ENCODE measurements around the gene ATXN2. TPM values are rescaled to one million over a fixed set of nuclear protein-coding genes. Genes with fewer than 3 reads are reported as not detected.

The ATXN2 gene
- total and polyA plus RNA-seq, 9 of the 15 experiments (the other 6 are each of a cell fraction or from before 2014, with no cell fraction given), result 16.8 to 67.8 (median 29.3) TPM

- TF ChIP-seq ZBTB12 (CRISPR knock-in tag; IDR thresholded peaks at IDR 0.05) (no peak), DACH1 (IDR thresholded peaks at IDR 0.05; ENCODE audit: partially characterized antibody) (no peak), EHMT2 (IDR thresholded peaks at IDR 0.05) (no peak), ATF3 (IDR thresholded peaks at IDR 0.05) (peak; percentile 62), ATF3 (CRISPR knock-in tag; conservative IDR thresholded peaks at IDR 0.05) (no peak), ZBTB34 (CRISPR knock-in tag; IDR thresholded peaks at IDR 0.05) (no peak), MXI1 (IDR thresholded peaks at IDR 0.05; ENCODE audit: low read depth, low read length) (no peak), ZNF592 (IDR thresholded peaks at IDR 0.05) (0 out of 2 replicates have a peak, but pooled peaks have one; percentile 54), NR1H2 (CRISPR knock-in tag; IDR thresholded peaks at IDR 0.05) (no peak), SMARCE1 (IDR thresholded peaks at IDR 0.05) (peak; percentile 48; the same call in 1 of the 2 replicates), ARNT (IDR thresholded peaks at IDR 0.05) (no peak), ZNF347 (CRISPR knock-in tag; IDR thresholded peaks at IDR 0.05; ENCODE audit: low read depth) (no peak), GABPB2 (CRISPR knock-in tag; conservative IDR thresholded peaks at IDR 0.05) (no peak), ZBTB2 (IDR thresholded peaks at IDR 0.05) (peak; percentile 35; the same call in 1 of the 2 replicates), ID3 (CRISPR knock-in tag; IDR thresholded peaks at IDR 0.05) (no peak), ID3 (tag; IDR thresholded peaks at IDR 0.05) (0 out of 2 replicates have a peak, but pooled peaks have one; percentile 74), E2F6 (IDR thresholded peaks at IDR 0.05; ENCODE audit: borderline replicate concordance in 1 of 2, extremely low read depth in 1 of 2, insufficient read depth in 1 of 2, insufficient read length in 1 of 2, low read depth in 1 of 2, low read length in 1 of 2, poor library complexity in 1 of 2, severe bottlenecking in 1 of 2) (no peak)
These were observed 185.6 kb downstream of the ATXN2 start (continued) for GRCh38 chr12:111413442-111414086.

All from K562 (cell line).